Endothelial cell of umbilical vein (primary cell): ENCODE results near the gene MCF2L.

Source experiments
- EZH2 ChIP-seq: IDR thresholded peaks from 2 replicates; pipeline ENCODE4 v1.6.1; 2012; ENCODE audit warnings: borderline replicate concordance, low read depth, mild to moderate bottlenecking, moderate library complexity, low read length, inconsistent platforms; ENCODE audit not compliant: severe bottlenecking
- FOS ChIP-seq: IDR thresholded peaks from 2 replicates; pipeline ENCODE4 v1.6.1; 2011; ENCODE audit warnings: mild to moderate bottlenecking, low read length, moderate library complexity, borderline replicate concordance; ENCODE audit not compliant: insufficient read depth
- GATA2 ChIP-seq: IDR thresholded peaks from 2 replicates; pipeline ENCODE4 v1.7.0; 2011; ENCODE audit warnings: low read depth, mild to moderate bottlenecking, moderate library complexity, mixed read lengths, low read length; ENCODE audit not compliant: insufficient read length, insufficient read depth
- MYC ChIP-seq: IDR thresholded peaks from one replicate; pipeline ENCODE4 v1.6.1; 2011; ENCODE audit warnings: mild to moderate bottlenecking, low read depth, low read length
- POLR2A ChIP-seq: IDR thresholded peaks from 2 replicates; pipeline ENCODE4 v1.6.1; 2012; ENCODE audit warnings: low read depth, mild to moderate bottlenecking, control low read depth, low read length
- POLR2AphosphoS5 ChIP-seq: IDR thresholded peaks from 2 replicates; pipeline ENCODE4 v1.6.1; 2012; ENCODE audit warnings: low read depth, mild to moderate bottlenecking, control low read depth, low read length, moderate library complexity; ENCODE audit not compliant: insufficient read depth
- TF ChIP-seq, protein P1 (sequence below), 2 donors: IDR thresholded peaks; 1 replicate in 1 of 2; 2 replicates in 1 of 2; pipeline ENCODE4 v1.5.1; 2011; ENCODE audit warnings: low read length in 2 of 2, mild to moderate bottlenecking in 2 of 2, moderate library complexity in 2 of 2, control low read depth in 1 of 2, inconsistent platforms in 1 of 2, low read depth in 1 of 2; ENCODE audit not compliant: insufficient read depth in 1 of 2; ENCODE audit errors: extremely low read depth in 1 of 2
- TF ChIP-seq, protein P2 (sequence below): IDR thresholded peaks from 2 replicates; pipeline ENCODE4 v1.6.1; 2011; ENCODE audit not compliant: insufficient read depth, insufficient read length

DNA sequence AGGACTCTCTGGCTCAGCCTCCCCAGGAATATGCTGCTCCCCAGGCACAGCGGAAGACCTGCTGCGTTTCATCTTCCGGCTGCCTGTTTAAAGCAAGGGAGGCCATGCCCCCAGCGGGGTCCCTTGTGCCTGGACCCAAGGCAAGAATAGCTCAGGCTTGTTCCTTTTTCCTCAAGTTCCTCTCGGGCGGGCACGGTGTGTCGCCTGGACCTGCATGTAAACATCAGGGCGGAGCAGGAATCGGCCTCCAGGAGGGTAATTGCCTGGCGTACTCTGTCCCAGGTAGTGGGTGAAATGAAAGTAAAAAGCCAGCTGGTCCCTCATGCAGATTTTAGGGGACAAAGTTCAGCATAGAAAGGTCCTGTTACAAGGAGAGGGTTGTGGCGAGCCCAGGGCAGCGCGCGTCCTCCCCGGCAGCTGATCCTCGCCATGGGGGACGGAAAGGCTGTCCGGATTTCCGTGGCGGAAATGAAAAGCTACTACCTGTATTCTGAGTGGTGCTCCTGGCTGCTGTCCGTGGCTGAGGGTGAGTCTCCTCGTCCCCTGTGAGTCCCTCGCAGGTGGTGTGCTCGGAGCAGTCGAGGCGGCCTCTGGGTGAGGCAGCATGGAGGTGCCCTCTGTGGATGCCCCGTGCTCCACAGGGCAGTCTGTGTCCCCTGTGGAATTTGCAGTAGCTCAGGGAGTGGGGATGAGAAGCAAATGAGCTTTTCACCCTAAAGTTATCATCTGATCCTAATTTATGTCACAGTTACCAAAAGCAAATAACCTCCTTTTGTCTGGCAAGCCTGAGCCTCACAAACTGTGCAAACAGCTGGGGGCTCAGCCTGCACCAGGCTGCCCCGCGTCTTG is 16.2 kb downstream of the MCF2L start:
- TF ChIP-seq, protein P1, sequence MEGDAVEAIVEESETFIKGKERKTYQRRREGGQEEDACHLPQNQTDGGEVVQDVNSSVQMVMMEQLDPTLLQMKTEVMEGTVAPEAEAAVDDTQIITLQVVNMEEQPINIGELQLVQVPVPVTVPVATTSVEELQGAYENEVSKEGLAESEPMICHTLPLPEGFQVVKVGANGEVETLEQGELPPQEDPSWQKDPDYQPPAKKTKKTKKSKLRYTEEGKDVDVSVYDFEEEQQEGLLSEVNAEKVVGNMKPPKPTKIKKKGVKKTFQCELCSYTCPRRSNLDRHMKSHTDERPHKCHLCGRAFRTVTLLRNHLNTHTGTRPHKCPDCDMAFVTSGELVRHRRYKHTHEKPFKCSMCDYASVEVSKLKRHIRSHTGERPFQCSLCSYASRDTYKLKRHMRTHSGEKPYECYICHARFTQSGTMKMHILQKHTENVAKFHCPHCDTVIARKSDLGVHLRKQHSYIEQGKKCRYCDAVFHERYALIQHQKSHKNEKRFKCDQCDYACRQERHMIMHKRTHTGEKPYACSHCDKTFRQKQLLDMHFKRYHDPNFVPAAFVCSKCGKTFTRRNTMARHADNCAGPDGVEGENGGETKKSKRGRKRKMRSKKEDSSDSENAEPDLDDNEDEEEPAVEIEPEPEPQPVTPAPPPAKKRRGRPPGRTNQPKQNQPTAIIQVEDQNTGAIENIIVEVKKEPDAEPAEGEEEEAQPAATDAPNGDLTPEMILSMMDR (IDR thresholded peaks at IDR 0.05; ENCODE audit: extremely low read depth in 1 of 2, insufficient read depth in 1 of 2, low read depth in 1 of 2, low read length in 2 of 2): no peak
- TF ChIP-seq, protein P2, sequence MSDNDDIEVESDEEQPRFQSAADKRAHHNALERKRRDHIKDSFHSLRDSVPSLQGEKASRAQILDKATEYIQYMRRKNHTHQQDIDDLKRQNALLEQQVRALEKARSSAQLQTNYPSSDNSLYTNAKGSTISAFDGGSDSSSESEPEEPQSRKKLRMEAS: no peak
- no peak for TF ChIP-seq EZH2
- no peak for TF ChIP-seq POLR2AphosphoS5
- no peak for TF ChIP-seq FOS
- TF ChIP-seq POLR2A: no peak
- no peak for TF ChIP-seq GATA2
- TF ChIP-seq MYC: no peak
